ENCODE data around the gene SLC6A11.

The SLC6A11 gene

GRCh38 chr3:10841100-10841499 is 25.1 kb downstream of the SLC6A11 start:
- no peak for DNase-seq (ENCODE audit: low read depth)

- DNase-seq (ENCODE audit: low read depth): no peak
These were observed 27.4 kb downstream of the SLC6A11 start for GRCh38 chr3:10843378-10843777.

- DNase-seq (ENCODE audit: low read depth): no peak
These were observed 29.2 kb downstream of the SLC6A11 start for GRCh38 chr3:10845001-10845761.

GRCh38 chr3:10845839-10846656 is 30.0 kb downstream of the SLC6A11 start:
- no peak for DNase-seq (ENCODE audit: low read depth)

- no peak for DNase-seq (ENCODE audit: low read depth)
These were observed 30.6 kb downstream of the SLC6A11 start for GRCh38 chr3:10846657-10846975.

GRCh38 chr3:10848261-10848660 is 32.2 kb downstream of the SLC6A11 start:
- DNase-seq (ENCODE audit: low read depth): no peak

GRCh38 chr3:10852066-10852808 is 36.2 kb downstream of the SLC6A11 start:
- no peak for DNase-seq (ENCODE audit: low read depth)

- no peak for DNase-seq (ENCODE audit: low read depth)
These were observed 39.2 kb downstream of the SLC6A11 start for GRCh38 chr3:10855083-10855870.

GRCh38 chr3:10855871-10856662 is 40.0 kb downstream of the SLC6A11 start:
- DNase-seq (ENCODE audit: low read depth): no peak

GRCh38 chr3:10857235-10857634 is 41.2 kb downstream of the SLC6A11 start:
- DNase-seq (ENCODE audit: low read depth): no peak

- no peak for DNase-seq (ENCODE audit: low read depth)
These were observed 42.1 kb downstream of the SLC6A11 start for GRCh38 chr3:10858091-10858490.

- DNase-seq (ENCODE audit: low read depth): no peak
These were observed 51.4 kb downstream of the SLC6A11 start for GRCh38 chr3:10867384-10867783.

GRCh38 chr3:10869460-10869859 is 53.4 kb downstream of the SLC6A11 start:
- no peak for DNase-seq (ENCODE audit: low read depth)

GRCh38 chr3:10870296-10870695 is 54.3 kb downstream of the SLC6A11 start:
- no peak for DNase-seq (ENCODE audit: low read depth)

GRCh38 chr3:10873415-10873814 is 57.4 kb downstream of the SLC6A11 start:
- no peak for DNase-seq (ENCODE audit: low read depth)

- DNase-seq (ENCODE audit: low read depth): no peak
These were observed 59.9 kb downstream of the SLC6A11 start for GRCh38 chr3:10875914-10876313.

GRCh38 chr3:10876661-10877060 is 60.6 kb downstream of the SLC6A11 start:
- no peak for DNase-seq (ENCODE audit: low read depth)

- DNase-seq (ENCODE audit: low read depth): no peak
These were observed 66.8 kb downstream of the SLC6A11 start for GRCh38 chr3:10882851-10883250.

- no peak for DNase-seq (ENCODE audit: low read depth)
These were observed 67.6 kb downstream of the SLC6A11 start for GRCh38 chr3:10883478-10884234.

GRCh38 chr3:10887015-10887414 is 71.0 kb downstream of the SLC6A11 start:
- DNase-seq (ENCODE audit: low read depth): no peak

Data from fibroblast of gingiva (primary cell).